ENCODE data around the gene CCR3.

DNA sequence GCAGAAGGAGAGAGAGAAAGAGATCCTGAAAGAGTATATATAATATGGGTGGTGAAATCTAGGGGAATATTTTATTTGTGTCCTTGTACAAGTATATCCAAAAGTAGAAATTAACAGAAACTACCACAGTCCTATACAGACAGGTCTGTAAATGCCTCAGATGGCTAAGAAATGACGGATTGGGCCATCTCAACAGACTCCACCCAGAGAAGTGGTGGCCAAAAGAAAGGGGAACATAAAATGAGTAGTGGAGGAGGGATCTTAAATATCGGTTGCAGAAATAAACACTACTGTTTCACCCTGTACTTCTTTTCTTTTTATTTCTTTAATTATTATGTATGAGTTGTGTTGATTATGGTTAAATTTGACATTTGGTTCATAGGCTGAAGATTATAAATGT, 47.7 kb downstream of the CCR3 start:
- no peak for TF ChIP-seq POLR2A (IDR thresholded peaks at IDR 0.05)
- TF ChIP-seq, protein P1, sequence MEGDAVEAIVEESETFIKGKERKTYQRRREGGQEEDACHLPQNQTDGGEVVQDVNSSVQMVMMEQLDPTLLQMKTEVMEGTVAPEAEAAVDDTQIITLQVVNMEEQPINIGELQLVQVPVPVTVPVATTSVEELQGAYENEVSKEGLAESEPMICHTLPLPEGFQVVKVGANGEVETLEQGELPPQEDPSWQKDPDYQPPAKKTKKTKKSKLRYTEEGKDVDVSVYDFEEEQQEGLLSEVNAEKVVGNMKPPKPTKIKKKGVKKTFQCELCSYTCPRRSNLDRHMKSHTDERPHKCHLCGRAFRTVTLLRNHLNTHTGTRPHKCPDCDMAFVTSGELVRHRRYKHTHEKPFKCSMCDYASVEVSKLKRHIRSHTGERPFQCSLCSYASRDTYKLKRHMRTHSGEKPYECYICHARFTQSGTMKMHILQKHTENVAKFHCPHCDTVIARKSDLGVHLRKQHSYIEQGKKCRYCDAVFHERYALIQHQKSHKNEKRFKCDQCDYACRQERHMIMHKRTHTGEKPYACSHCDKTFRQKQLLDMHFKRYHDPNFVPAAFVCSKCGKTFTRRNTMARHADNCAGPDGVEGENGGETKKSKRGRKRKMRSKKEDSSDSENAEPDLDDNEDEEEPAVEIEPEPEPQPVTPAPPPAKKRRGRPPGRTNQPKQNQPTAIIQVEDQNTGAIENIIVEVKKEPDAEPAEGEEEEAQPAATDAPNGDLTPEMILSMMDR (IDR thresholded peaks at IDR 0.05) = no peak

All from esophagus squamous epithelium (tissue), 4 donors.